ENCODE results near the gene LPP.

DNA sequence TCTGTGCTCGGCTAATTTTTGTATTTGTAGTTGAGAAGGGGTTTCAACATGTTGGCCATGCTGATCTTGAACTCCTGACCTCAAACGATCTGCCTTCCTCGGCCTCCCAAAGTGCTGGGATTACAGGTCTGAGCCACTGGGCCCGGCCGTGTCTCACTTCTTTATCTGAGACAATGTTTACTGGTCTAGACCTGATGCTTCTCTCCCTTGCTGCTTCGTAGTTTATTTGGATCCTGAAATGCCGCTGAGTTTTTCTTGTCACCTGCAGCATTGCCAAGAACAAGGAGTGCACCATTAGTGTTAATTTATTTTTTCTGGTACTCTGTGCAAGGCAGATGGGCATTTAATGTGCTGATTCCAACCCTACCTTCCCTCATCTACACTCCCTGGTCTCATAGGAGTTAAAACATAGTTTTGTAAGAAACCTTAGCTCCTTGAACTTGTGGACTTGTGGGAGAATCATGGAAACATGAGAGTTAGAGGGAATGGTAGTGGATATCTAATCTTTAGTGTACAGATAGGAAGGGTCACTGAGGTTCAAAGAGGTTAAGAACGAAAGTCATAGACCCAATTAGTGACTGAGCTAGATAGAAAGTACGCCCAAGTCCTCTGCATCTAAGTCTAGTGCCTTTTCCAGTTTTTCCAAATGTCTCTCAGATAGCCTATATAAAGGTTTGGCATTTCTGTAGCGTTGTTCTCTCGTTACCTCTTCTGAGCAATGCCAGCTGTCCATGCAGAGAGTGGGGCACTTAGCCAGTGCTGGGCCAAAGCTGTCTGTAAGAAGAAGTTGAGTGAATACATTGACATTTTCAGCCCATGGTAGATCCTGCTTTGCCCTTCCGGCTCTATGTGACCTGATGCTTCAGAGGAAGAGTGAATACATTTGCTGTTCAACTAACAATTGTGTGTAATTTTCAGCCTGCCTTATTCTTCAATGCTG is 244.1 kb downstream of the LPP start:
- TF ChIP-seq, protein P1, sequence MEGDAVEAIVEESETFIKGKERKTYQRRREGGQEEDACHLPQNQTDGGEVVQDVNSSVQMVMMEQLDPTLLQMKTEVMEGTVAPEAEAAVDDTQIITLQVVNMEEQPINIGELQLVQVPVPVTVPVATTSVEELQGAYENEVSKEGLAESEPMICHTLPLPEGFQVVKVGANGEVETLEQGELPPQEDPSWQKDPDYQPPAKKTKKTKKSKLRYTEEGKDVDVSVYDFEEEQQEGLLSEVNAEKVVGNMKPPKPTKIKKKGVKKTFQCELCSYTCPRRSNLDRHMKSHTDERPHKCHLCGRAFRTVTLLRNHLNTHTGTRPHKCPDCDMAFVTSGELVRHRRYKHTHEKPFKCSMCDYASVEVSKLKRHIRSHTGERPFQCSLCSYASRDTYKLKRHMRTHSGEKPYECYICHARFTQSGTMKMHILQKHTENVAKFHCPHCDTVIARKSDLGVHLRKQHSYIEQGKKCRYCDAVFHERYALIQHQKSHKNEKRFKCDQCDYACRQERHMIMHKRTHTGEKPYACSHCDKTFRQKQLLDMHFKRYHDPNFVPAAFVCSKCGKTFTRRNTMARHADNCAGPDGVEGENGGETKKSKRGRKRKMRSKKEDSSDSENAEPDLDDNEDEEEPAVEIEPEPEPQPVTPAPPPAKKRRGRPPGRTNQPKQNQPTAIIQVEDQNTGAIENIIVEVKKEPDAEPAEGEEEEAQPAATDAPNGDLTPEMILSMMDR (conservative IDR thresholded peaks at IDR 0.05): no peak
- TF ChIP-seq EZH2 (IDR thresholded peaks at IDR 0.05; ENCODE audit: low read depth): no peak

Data from PC-9 (cell line).